Myocyte (in vitro differentiated cells): ENCODE measurements around the gene OSGEPL1. TPM values are rescaled to one million over a fixed set of nuclear protein-coding genes. Genes with fewer than 3 reads are reported as not detected.
"Not testable (repeated sequence)": the region's sequence is repeated elsewhere in the genome, so short reads cannot be mapped to it uniquely, and the experiment has no call there.

Experiments used
- DNase-seq: peaks from one replicate; pipeline ENCODE4 v3.0.0-alpha.2; 2012; ENCODE audit warnings: low read depth
- polyA plus RNA-seq: library from polyadenylated mRNA; unstranded; fragments of >200 nt; gene quantifications from one replicate; pipeline ENCODE4 v1.2.1, GENCODE V29; 2012; ENCODE audit warnings: missing spikeins
- total RNA-seq: library from RNA; depleted of rRNA; stranded (reverse); fragments of >200 nt; gene quantifications from 2 replicates; pipeline ENCODE4 v1.2.3, GENCODE V29; 2014

OSGEPL1 gene, protein sequence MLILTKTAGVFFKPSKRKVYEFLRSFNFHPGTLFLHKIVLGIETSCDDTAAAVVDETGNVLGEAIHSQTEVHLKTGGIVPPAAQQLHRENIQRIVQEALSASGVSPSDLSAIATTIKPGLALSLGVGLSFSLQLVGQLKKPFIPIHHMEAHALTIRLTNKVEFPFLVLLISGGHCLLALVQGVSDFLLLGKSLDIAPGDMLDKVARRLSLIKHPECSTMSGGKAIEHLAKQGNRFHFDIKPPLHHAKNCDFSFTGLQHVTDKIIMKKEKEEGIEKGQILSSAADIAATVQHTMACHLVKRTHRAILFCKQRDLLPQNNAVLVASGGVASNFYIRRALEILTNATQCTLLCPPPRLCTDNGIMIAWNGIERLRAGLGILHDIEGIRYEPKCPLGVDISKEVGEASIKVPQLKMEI
- total RNA-seq: 11.9 and 13.7 TPM in 2 replicates
- polyA plus RNA-seq: 8.0 TPM

DNA sequence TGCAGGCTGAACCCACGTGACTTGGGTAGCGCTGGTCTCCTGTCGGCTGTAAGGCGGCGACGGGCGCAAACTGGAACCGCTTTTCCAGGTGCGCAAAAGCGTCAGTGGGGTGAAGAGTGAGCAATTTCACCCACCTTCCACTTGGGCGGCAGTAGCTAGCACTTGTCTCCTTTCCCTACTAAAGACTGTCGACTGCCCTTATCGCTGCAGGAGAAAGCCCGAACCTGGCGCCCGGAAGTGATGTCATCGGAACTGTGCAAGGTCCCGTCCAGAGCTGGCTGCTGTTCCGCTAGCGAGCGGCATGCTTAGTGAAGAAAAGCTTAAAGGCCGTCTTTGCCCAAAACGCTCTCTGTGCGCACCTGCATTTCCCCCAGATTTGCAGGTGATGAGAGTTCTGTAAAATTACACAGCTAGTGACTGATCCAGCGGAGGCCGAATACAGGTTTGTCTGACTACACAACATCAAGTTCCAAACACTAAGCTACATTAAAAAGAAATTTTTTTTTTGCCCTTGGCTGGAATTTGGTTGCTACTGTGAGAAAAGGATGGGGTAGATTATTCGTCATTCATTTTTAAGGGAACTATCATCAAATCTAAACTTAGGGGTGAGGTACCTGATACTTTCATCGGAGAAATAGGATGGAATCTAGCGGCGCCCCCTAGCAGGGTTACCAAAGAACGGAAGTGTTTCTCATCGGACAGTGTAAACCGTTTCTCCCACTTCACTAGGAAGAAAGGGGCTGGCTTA, at the start of gene OSGEPL1:
OSGEPL1 (minus strand) TSS at position 242 of the 748 bp plus-strand sequence. CDS start 1,152 bp downstream, outside the sequence.
- peak; percentile 94 for DNase-seq

GRCh38 chr2:189803431-189803830, 40.8 kb upstream of the OSGEPL1 start:
- DNase-seq: no peak

DNA sequence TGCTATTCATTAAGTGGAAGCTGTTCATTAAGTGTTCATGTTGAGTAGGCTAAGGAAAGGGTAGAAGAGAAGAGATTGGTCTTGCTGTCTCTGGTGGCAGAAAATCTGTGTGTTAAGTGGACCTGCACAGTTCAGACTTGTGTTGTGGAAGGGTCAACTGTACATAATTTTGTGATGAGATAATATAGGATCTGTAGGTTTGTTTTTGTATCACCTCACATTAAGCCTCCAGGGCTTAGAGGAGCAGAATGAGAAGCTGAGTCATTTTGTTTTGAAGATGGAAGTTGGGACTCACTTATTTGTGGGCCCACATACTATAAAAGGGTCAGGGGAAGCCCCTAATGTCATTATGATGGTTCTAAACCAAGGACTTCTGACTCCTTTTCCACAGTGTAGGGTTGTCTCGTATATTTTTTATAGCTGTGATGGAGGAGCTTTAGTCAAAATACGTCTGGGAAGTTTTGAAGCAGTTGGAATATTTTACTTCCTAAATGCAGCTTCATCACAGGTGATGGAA, 39.9 kb upstream of the OSGEPL1 start:
- no peak for DNase-seq

DNA sequence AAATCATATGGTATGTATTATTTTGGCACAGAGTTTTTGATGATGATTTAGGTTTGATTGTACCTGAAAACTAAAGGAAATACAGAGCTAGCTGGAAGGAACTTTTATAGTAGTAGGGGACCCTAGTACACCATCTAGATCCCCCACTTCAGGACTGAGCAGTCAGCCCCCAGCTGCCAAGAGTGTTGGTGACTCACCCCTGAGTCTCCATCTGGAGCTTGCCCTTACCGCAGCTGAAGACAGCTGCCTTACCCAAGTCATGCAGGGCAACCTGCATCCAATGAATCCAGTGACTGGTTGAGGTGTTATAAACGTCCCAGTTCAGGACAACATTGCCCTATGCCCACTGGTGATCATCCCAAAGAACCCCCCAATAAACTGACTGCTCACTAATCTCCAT, 36.9 kb upstream of the OSGEPL1 start:
- peak; percentile 92 for DNase-seq

DNA sequence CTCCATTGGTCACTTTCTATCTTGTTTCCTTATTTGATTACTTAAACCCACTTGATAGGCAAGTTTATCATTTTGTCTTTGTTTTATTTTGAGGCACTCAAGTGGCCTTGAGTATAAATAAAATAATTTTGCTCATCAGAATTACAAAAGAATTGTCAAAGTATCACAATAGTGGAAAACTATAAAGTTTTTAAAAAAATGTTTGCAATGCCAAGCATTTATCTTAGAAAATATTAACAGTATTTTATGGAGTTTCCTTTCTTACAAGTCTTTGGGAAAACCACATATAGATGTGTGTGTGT, 36.4 kb upstream of the OSGEPL1 start:
- DNase-seq: no peak

DNA sequence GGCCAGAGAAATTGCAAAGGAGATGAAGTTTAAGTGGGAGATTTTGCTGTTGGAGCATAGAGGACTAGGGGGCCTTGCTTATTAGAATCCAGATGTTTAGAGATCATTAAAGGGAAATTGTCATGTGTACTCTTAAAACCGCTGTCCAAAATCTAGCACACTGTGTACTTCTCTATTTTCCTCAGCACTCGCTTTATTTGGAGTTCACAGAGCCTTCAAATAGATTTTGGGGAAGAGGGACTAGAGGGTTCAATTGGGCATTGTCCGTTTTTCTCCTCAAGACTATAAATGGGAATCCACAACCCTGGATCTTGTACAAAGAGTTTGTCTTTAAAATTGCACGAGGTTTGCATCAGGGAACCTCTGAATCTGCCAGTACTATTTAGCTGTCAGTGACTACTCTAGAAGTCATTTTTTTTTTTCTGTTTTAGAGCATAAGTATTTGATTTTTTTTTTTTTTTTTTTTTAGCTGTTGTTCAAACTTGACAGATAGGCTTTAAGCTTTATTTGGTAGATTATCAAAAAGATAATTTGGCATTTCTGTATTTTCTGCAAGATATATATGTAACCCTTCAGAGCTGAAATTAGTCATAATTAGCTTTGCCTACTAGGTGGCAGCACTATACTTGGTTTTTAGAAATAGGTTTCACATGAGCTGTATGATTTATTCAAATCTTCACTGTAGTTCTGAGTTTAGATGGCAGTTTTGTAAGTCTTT, 35.9 kb upstream of the OSGEPL1 start:
- DNase-seq: peak; percentile 64

GRCh38 chr2:189797902-189798301, 35.3 kb upstream of the OSGEPL1 start:
- DNase-seq: no peak

- DNase-seq: no peak
Measured at GRCh38 chr2:189794310-189794709, 31.7 kb upstream of the OSGEPL1 start.

GRCh38 chr2:189791338-189792042, 28.9 kb upstream of the OSGEPL1 start:
- DNase-seq: no peak

DNA sequence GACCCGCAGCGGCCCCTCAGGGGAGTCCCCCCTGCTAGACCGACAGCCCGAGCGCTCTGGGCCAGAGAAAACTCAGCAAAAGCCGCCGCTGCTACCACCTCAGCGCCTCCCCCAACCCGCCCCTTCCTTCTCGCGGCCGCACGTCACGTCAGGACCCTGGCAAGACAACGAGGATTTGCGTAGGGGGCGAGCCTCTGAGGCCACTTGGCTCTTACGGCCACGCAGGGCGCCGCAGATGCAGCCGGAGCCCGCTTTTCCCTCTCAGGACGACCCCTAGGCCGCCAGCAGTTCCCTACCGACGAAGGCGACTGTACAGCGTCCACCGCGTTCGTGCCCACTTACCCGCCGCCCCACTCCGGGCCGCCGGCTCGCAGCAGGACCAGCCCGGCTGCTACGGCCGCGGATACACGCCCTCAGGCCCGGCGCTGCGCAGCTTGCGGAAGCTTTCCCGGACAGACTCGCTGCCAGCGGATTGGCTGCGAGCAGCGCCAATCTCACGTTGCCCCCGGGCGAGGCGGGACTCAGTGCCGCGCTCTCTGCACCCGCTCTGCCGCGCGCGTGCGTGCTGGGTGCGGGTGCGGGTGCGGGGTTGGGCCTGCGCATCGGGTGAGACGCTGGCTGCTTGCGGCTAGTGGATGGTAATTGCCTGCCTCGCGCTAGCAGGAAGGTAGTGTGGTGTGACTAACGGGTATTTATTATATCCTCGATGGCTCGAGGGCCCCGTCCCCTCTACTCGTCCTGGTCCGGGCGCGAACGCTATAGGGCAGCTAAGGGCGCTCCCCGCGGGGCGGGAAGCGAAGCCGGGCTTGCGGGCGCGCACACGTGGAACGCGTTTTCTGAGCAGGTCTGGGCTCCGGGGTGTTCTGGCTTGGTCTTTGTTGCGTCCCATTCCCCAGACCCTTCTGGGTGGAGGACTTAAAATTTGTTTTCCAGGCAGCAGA, 21.6 kb upstream of the OSGEPL1 start, which contains the start of the genes ORMDL1 and PMS1:
ORMDL1 (minus strand) TSS at position 413 of the 941 bp plus-strand sequence. CDS start 1,744 bp downstream, outside the sequence.
PMS1 (plus strand) TSS at position 524 of the 941 bp plus-strand sequence. CDS start 7,360 bp downstream, outside the sequence.
- peak; percentile 97 for DNase-seq

DNA sequence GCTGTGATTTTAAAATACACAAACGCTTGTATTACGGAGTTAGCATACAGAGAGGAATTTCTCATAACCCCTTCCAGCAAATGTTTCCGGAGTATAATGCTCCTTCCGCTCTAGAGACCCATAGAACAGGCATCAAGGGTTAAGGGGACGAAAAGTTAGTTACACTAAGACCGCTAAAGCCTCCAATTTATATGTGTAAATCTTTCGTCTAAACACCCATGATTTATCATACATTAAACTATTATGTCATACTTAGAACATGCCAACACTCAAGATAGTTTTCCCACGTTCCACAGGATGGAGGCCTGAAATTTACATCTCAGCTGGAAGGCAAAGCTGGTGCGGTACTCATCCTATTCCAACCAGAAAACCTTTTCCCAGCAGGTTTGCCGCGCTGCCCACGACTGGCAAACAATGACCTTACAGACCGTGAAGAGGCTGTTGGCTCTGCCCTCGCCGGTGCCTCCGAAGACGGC, 20.9 kb upstream of the OSGEPL1 start:
- DNase-seq: peak; percentile 51

DNA sequence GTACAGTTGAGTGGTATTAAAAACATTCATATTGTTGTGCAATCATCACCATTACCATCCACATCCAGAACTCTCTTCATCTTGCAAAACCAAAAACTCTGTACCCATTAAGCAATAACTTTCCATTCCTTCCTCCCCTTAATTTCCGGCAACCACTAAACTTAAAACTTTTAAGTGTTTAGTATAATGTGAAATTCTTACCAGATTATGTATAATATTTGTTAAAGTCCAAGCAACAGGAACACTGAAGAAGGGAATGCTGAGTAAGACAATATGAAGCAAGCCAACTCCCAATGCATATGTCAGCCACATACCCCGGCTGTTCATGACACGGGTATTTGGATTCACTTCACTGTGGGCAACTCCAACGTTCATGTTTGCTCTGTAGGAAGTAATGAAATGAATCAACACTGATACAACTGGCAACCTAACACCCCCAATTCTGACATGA, 19.7 kb upstream of the OSGEPL1 start:
- DNase-seq: no peak

GRCh38 chr2:189772212-189772611, 9.6 kb upstream of the OSGEPL1 start:
- DNase-seq: no peak

DNA sequence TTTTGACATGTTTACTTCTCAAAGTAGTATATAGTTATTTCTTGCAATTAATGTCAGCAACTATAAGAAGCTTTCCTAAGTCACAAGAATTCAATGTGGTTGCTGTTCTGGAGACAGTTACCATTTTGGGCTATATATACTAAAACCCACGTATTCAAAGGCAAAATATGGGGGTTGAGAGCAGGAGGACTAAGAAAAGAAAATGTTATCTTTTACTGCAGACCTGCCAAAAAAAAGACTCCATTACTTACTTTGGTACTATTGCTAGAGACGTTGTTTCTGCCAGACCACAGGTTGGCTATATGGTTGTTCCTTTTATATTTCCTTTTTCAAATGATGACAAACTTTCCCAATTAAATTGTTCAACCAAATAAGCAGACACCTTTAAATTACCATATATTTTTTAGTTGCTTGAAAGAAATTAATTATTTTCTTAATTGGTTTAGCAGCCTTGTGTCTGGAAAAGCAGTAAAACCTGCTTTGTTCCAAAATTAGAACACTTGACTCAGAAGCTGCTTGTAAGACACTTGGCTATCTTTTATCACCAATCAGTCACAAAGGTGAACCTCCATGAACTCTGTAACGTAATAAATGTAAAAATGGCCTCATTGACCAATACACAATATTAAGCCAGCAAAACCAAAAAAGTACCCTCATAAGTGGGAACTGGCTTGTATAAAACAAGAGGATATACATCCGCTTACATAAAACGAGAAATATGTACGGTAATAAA, 8.2 kb upstream of the OSGEPL1 start:
- no peak for DNase-seq

DNA sequence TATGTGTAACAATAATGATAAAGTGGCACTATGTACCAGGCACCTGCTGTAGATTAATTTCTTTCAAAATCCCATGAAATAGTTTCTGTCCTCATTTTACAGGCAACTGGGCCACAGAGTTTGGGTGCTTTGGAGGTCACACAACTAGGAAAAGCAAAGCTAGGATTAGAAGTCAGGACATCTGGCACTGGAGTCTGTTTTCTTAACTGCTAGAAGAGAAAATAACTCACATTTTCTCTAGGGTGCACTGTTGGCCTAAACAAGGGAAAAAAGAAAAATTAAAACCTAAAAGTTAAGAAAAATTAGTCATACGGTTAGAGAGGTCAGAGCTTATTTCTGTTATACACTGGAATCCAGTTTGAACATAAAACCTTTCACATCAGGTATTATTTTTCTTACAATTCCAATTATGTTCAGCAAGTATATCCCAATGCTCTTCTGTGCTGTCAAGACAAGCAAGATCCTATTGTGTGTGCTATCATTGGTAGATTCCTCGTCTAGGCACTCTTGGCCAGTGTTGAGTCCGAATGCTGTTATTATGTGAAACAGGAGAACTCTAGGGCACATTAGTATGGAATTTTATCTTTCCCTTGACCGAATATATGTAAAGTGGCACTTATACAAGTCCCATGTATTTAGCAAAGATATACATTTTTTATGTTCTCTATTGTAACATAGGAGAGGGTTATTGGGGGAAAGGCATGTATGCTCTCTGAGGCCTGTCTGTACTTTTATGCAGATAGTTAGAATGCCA, 1.5 kb upstream of the OSGEPL1 start:
- DNase-seq: peak; percentile 39

DNA sequence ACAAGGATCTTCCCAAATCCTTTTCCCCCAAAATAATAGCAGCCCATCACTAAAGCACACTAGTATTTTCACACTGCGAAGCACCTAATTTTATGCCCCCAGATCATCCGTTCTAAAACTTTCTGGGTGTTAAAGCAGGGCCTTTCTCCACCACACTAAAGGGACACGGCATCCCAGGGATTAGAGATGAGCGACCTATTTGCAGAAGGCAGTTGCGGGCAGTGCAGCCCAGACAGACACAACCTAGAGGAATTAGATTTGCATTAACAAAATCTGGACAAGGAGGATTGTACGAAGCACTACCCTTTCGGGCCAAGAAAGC, 402 bp downstream of the OSGEPL1 start:
- DNase-seq: no peak

- not testable (repeated sequence) for DNase-seq
Measured at GRCh38 chr2:189760154-189760553, 2.4 kb downstream of the OSGEPL1 start.

GRCh38 chr2:189756311-189756952, 6.2 kb downstream of the OSGEPL1 start:
- DNase-seq: no peak
